Gastroesophageal sphincter (tissue), 4 donors: Measurements from ENCODE around the gene PFDN1. TPM values are rescaled to one million over a fixed set of nuclear protein-coding genes. Genes with fewer than 3 reads are reported as not detected.

ENCODE experiments used
- ATAC-seq: fragments of 150-250 bp; one replicate; pipeline ENCODE4 v1.9.1; 2016; ENCODE audit warnings: mild to moderate bottlenecking, moderate library complexity
- H3K27ac ChIP-seq, 4 donors: fragments of 200-600 bp; sonication (generic) in 3 of 4; 1 replicate in 3 of 4; 2 replicates in 1 of 4; pipeline ENCODE4 v1.5.1; 2016 to 2019
- H3K27me3 ChIP-seq: fragments of 200-600 bp; sonication (generic); one replicate; pipeline ENCODE4 v1.5.1; 2019
- H3K36me3 ChIP-seq, 2 donors: fragments of 200-600 bp; sonication (generic); one replicate each; pipeline ENCODE4 v1.5.1; 2019; ENCODE audit warnings: control low read depth in 1 of 2
- H3K4me1 ChIP-seq, 3 donors: fragments of 200-600 bp; sonication (generic); 1 replicate in 2 of 3; 2 replicates in 1 of 3; pipeline ENCODE4 v1.5.1; 2016 to 2019; ENCODE audit warnings: control low read depth in 2 of 3
- H3K4me3 ChIP-seq, 2 donors: fragments of 200-600 bp; sonication (generic); one replicate each; pipeline ENCODE4 v1.5.1; 2019; ENCODE audit warnings: mild to moderate bottlenecking in 1 of 2, moderate library complexity in 1 of 2
- H3K9me3 ChIP-seq, 3 donors: fragments of 200-600 bp; sonication (generic); one replicate each; pipeline ENCODE4 v1.5.1; 2017 to 2019; ENCODE audit warnings: control low read depth in 2 of 3
- CTCF ChIP-seq, 4 experiments: fragments of 200-600 bp in 2 of 4; fragments of 450-650 bp in 2 of 4; sonication (generic) in 1 of 4; IDR thresholded peaks; one replicate each; pipeline ENCODE4 v1.5.1; 2017 to 2019; ENCODE audit warnings: antibody characterized with exemption in 4 of 4, mild to moderate bottlenecking in 2 of 4, moderate library complexity in 2 of 4
- EP300 ChIP-seq: sonication (generic); formaldehyde crosslinking; IDR thresholded peaks from one replicate; pipeline ENCODE4 v1.6.1; 2017; ENCODE audit warnings: antibody characterized with exemption, mild to moderate bottlenecking
- POLR2A ChIP-seq, 2 donors: fragments of 450-650 bp; IDR thresholded peaks; one replicate each; pipeline ENCODE4 v1.6.1; 2017; ENCODE audit warnings: antibody characterized with exemption in 2 of 2, mild to moderate bottlenecking in 2 of 2, moderate library complexity in 1 of 2
- POLR2AphosphoS5 ChIP-seq: sonication (generic); formaldehyde crosslinking; IDR thresholded peaks from one replicate; pipeline ENCODE4 v1.6.1; 2017; ENCODE audit warnings: antibody characterized with exemption
- WGBS, 2 donors: methylation state at CpG; one replicate each; pipeline ENCODE4 v1.1.5; 2018; ENCODE audit warnings: low coverage in 1 of 2; 5-methylcytosine and 5-hydroxymethylcytosine counted together
- total RNA-seq, 4 donors: library from RNA; depleted of rRNA; stranded (reverse); fragments of >200 nt; gene quantifications; one replicate each; pipeline ENCODE4 v1.1.0, GENCODE V29; 2016

PFDN1 gene
- total RNA-seq, 4 donors from 2014 or later: 66.1 to 99.7 (median 92.8) TPM

GRCh38 chr5:140329739-140330481 lies 27.0 kb upstream of the PFDN1 start:
- Histone ChIP-seq H3K27ac (peak overlapping the region in 2 of 4 donors; percentile 22 to 32), H3K9me3 (no peaks in the 10 kb centered on the region), H3K27me3 (no peaks in the 10 kb centered on the region), H3K4me1 (peaks cover 0 to 23% (median 0%) of the 10 kb centered on the region in 3 donors), H3K4me3 (no peak overlapping the region), H3K36me3 (peaks cover 0 to 25% of the 10 kb centered on the region in 2 donors)
- ATAC-seq: no peak
- WGBS, 2 donors: 55 to 58% methylated on average over 2 of the region's 5 CpGs
- TF ChIP-seq CTCF (IDR thresholded peaks at IDR 0.05): no peak
- TF ChIP-seq POLR2AphosphoS5: no peak
- no peak for TF ChIP-seq POLR2A (IDR thresholded peaks at IDR 0.05)
- no peak for TF ChIP-seq EP300

GRCh38 chr5:140328036-140328764 lies 25.3 kb upstream of the PFDN1 start:
- TF ChIP-seq POLR2A (IDR thresholded peaks at IDR 0.05) (no peak), POLR2AphosphoS5 (no peak), CTCF (IDR thresholded peaks at IDR 0.05) (no peak), EP300 (no peak)
- Histone ChIP-seq H3K27me3 (no peaks in the 10 kb centered on the region), H3K27ac (no peak overlapping the region), H3K9me3 (no peaks in the 10 kb centered on the region), H3K4me1 (peaks cover 3 to 40% (median 12%) of the 10 kb centered on the region in 3 donors), H3K4me3 (no peak overlapping the region), H3K36me3 (peaks cover 0 to 8% of the 10 kb centered on the region in 2 donors)
- WGBS, 2 donors: 85 to 97% methylated on average over 6 to 7 of the region's 8 CpGs
- no peak for ATAC-seq

GRCh38 chr5:140327589-140327988 lies 24.7 kb upstream of the PFDN1 start:
- Histone ChIP-seq H3K27ac (no peak overlapping the region), H3K9me3 (no peaks in the 10 kb centered on the region), H3K4me1 (peaks cover 3 to 46% (median 18%) of the 10 kb centered on the region in 3 donors), H3K4me3 (no peak overlapping the region), H3K36me3 (peaks cover 0 to 2% of the 10 kb centered on the region in 2 donors), H3K27me3 (no peaks in the 10 kb centered on the region)
- WGBS, 2 donors: 27 to 77% methylated on average over 2 of the region's 2 CpGs
- ATAC-seq: no peak
- no peak for TF ChIP-seq POLR2A (IDR thresholded peaks at IDR 0.05)

GRCh38 chr5:140325486-140325885 lies 22.6 kb upstream of the PFDN1 start:
- 76 to 90% methylated on average over 2 to 3 of the region's 3 CpGs for WGBS, 2 donors
- Histone ChIP-seq H3K4me3 (no peak overlapping the region), H3K27ac (no peak overlapping the region), H3K36me3 (no peaks in the 10 kb centered on the region), H3K27me3 (no peaks in the 10 kb centered on the region), H3K9me3 (no peaks in the 10 kb centered on the region), H3K4me1 (peaks cover 3 to 57% (median 22%) of the 10 kb centered on the region in 3 donors)
- TF ChIP-seq POLR2A (IDR thresholded peaks at IDR 0.05) (no peak), EP300 (no peak), CTCF (IDR thresholded peaks at IDR 0.05) (no peak), POLR2AphosphoS5 (no peak)
- no peak for ATAC-seq

GRCh38 chr5:140324617-140325241 lies 21.8 kb upstream of the PFDN1 start:
- Histone ChIP-seq H3K36me3 (no peaks in the 10 kb centered on the region), H3K9me3 (no peaks in the 10 kb centered on the region), H3K27ac (peak overlapping the region in 2 of 4 donors; percentile 80), H3K4me3 (no peak overlapping the region), H3K4me1 (peaks cover 3 to 55% (median 22%) of the 10 kb centered on the region in 3 donors), H3K27me3 (no peaks in the 10 kb centered on the region)
- TF ChIP-seq POLR2AphosphoS5 (peak; percentile 68), CTCF (IDR thresholded peaks at IDR 0.05) (no peak)
- 0% methylated on average over 1 of the region's 1 CpG; no CpG with 5 or more reads in 1 of the 2 donors for WGBS, 2 donors
- ATAC-seq: no peak
